Mucosa of descending colon (tissue), 3 donors: ENCODE results near the gene CYLD. TPM values are rescaled to one million over a fixed set of nuclear protein-coding genes. Genes with fewer than 3 reads are reported as not detected.

Source experiments
- ATAC-seq: fragments of 200-7000 bp; cut with Tn5 transposase; one replicate; pipeline ENCODE4 v1.9.1; 2020; ENCODE audit warnings: mild to moderate bottlenecking, moderate library complexity
- DNase-seq, 3 donors: peaks; one replicate each; pipeline ENCODE4 v3.0.0-alpha.2; 2020
- H3K36me3 ChIP-seq: fragments of 200-600 bp; one replicate; pipeline ENCODE4 v1.8.0; 2021; ENCODE audit warnings: low read depth, mild to moderate bottlenecking
- H3K4me1 ChIP-seq: fragments of 200-600 bp; one replicate; pipeline ENCODE4 v1.8.0; 2021; ENCODE audit warnings: low read depth, mild to moderate bottlenecking
- H3K4me3 ChIP-seq: fragments of 200-600 bp; one replicate; pipeline ENCODE4 v1.8.0; 2021; ENCODE audit warnings: mild to moderate bottlenecking
- H3K9me3 ChIP-seq: fragments of 200-600 bp; one replicate; pipeline ENCODE4 v1.8.0; 2021; ENCODE audit warnings: mild to moderate bottlenecking
- CTCF ChIP-seq: fragments of 200-600 bp; IDR thresholded peaks from one replicate; pipeline ENCODE4 v1.8.0; 2022; ENCODE audit warnings: antibody characterized with exemption, mild to moderate bottlenecking
- intact Hi-C, 2 donors: fragments of 100-400 bp; cut with DNase I in 1 of 2; cut with micrococcal nuclease in 1 of 2; formaldehyde crosslinking; loops; one replicate each; pipeline versions ENCODE4 v1.11.0 to v1.11.1; 2022; cut with DNase I, micrococcal nuclease
- total RNA-seq, 3 donors: library from RNA; stranded (reverse); fragmentation: NEBNext Ultra II Directional in 2 of 3; extraction: Animal tissue kit (Norgen Biotek cat#: 25700) in 2 of 3; gene quantifications; one replicate each; pipeline versions ENCODE4 v1.2.1 to v1.2.4, GENCODE V29; 2021 to 2023
- donor health status: DM: no; HTN: no; CAD: no; lungs with moderate emphysema.
- donor health status: DM: no; HTN: no; CAD: no.
- donor health status: DM: no; HTN: yes; CAD: no.

The CYLD gene
- total RNA-seq, 3 donors from 2014 or later, result 24.7 to 44.4 (median 35.5) TPM

DNA sequence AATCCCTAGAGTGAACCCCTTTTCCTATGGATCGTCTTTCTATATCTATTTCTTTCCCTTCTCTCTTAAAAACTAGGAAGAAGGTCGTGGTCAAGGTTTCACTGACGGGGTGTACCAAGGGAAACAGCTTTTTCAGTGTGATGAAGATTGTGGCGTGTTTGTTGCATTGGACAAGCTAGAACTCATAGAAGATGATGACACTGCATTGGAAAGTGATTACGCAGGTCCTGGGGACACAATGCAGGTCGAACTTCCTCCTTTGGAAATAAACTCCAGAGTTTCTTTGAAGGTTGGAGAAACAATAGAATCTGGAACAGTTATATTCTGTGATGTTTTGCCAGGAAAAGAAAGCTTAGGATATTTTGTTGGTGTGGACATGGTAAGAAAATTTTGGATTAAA lies 9.6 kb downstream of the CYLD start:
- no peak for TF ChIP-seq CTCF
- intact Hi-C loops, result no loop called here
- ATAC-seq (no peak), DNase-seq (no peak)
- no peaks in the 10 kb centered on the region for H3K4me1 ChIP-seq
- no peaks in the 10 kb centered on the region for H3K9me3 ChIP-seq
- H3K4me3 ChIP-seq, result no peak overlapping the region
- no peaks in the 10 kb centered on the region for H3K36me3 ChIP-seq

DNA sequence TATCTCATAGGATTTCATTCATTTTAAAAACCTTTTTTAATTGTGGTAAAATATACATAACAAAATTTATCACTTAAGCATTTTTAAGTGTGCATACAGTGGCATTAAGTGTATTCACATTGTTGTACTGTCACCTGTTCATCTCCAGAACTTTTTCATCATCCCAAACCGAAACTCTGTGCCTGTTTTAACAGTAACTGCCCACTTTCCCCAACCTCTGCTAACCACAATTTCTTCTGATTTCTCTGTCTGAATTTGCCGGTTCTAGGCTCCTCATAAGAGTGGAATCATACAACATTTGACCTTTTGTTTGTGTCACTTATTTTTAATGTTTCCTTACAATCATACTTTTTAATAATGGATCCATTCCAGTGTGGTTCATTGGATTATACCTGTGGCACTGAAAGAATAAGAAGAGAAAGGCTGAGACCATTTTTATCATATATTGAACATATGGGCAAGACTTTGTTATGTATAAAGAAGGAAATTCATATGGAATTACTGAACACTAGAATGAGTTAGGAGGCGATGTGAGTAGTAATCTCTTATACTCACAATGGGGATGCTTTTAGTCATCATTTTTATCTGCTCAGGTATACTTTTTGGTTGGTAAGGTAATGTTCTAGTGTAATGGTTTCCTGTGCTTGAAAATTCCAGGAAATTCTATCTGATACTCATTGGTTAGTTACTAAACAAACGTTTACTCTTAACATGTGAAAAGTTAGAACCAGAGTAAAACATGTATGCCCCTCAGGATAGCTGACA lies 10.8 kb downstream of the CYLD start:
- DNase-seq (no peak), ATAC-seq (no peak)
- no peak overlapping the region for H3K4me3 ChIP-seq
- no peaks in the 10 kb centered on the region for H3K36me3 ChIP-seq
- no peak for TF ChIP-seq CTCF
- no peaks in the 10 kb centered on the region for H3K4me1 ChIP-seq
- no peaks in the 10 kb centered on the region for H3K9me3 ChIP-seq
- intact Hi-C loops, result no loop called here

GRCh38 chr16:50756473-50756872 lies 14.6 kb downstream of the CYLD start:
- no peaks in the 10 kb centered on the region for H3K9me3 ChIP-seq
- DNase-seq (no peak), ATAC-seq (no peak)
- no peak overlapping the region for H3K4me3 ChIP-seq
- TF ChIP-seq CTCF, result no peak
- H3K36me3 ChIP-seq, result no peaks in the 10 kb centered on the region
- intact Hi-C loops, result no loop called here
- no peaks in the 10 kb centered on the region for H3K4me1 ChIP-seq

DNA sequence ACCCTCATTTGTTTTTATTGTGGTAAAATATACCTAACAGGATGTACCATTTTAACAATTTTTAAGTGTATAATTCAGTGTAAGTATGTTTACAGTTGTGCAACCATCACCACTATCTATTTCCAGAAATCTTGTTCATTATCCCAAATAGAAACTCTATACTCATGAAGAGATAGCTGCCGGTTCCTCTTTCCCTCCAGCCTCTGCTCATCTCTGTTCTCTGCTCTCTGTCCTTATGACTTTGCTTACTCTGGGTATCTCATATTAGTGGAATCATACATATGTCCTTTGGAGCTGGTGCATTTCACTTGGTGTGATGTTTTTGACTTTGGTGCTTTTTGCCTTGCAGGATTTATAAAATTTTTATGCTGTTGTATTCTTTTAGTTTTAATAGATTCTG lies 19.4 kb downstream of the CYLD start:
- H3K4me1 ChIP-seq, result no peaks in the 10 kb centered on the region
- H3K36me3 ChIP-seq, result no peaks in the 10 kb centered on the region
- TF ChIP-seq CTCF, result no peak
- no peak for ATAC-seq
- intact Hi-C loops, result no loop called here
- DNase-seq, result no peak
- H3K9me3 ChIP-seq, result peaks cover 4% of the 10 kb centered on the region
- no peak overlapping the region for H3K4me3 ChIP-seq

DNA sequence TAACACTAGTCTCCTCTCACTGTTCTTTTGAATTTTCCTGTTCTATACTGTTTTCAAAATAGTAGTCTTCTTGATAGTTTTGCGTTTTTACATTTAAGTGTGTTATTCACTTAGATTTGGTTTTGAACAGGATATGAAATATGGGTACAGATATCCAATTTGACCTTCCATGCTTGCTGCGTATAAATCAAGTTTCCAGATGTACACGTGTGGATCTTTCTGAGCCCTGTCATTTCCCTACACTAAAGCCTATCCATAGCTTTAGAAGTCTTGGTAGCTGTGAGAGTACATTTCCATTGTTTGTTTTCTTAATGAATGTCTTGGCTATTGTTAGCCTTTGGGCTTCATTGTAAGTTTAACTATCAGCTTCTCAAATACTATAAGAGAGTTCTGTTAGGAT lies 20.4 kb downstream of the CYLD start:
- no peak overlapping the region for H3K4me3 ChIP-seq
- TF ChIP-seq CTCF, result no peak
- DNase-seq (no peak), ATAC-seq (no peak)
- intact Hi-C loops, result no loop called here
- H3K9me3 ChIP-seq, result peaks cover 7% of the 10 kb centered on the region
- H3K36me3 ChIP-seq, result no peaks in the 10 kb centered on the region
- no peaks in the 10 kb centered on the region for H3K4me1 ChIP-seq

DNA sequence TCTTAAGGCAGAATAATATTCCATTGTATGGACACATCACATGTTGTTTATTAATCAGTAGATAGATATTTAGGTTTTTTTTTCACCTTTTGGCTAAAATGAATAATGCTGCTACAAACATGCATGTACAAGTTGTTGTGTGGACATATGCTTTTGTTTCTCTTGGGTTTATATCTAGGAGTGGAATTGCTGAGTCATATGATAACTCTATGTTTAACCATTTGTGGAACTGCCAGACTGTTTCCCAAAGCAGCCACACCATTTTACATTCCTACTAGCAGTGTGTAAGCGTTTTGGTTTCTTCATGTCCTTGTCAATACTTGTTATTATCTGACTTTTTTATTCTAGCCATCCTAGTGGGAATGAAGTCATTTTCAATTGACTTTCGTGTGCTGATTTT lies 21.3 kb downstream of the CYLD start:
- ATAC-seq (no peak), DNase-seq (no peak)
- no peak for TF ChIP-seq CTCF
- intact Hi-C loops, result no loop called here
- Histone ChIP-seq H3K9me3 (peaks cover 7% of the 10 kb centered on the region), H3K4me3 (no peak overlapping the region), H3K36me3 (no peaks in the 10 kb centered on the region), H3K4me1 (no peaks in the 10 kb centered on the region)
